GM12801 (cell line): ENCODE results near the gene KANSL1.

ENCODE experiments used
- TF ChIP-seq, protein P1 (sequence below): IDR thresholded peaks from one replicate; pipeline ENCODE4 v1.5.1; 2011; ENCODE audit warnings: control low read depth; ENCODE audit not compliant: insufficient read length; ENCODE audit errors: extremely low read depth

The KANSL1 gene

DNA sequence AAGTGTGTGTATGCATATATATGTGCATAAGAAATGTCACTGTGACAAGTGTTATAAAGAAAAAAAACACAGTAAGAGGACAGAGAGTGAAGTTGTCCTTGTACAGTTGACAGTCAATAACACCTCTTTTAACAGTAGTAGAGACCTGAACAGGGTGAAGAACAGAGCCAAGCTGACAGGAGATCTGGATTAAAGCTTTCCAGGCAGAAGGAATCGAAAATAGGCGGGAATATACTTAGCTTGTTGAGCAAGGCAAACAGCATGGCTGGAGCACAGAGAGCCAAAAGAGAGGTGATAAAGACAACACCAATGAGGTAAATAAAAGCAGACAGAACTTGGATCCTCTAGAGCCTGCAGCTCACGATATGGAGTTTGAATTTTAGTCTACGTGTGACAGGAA is 64.8 kb downstream of the KANSL1 start:
- TF ChIP-seq, protein P1, sequence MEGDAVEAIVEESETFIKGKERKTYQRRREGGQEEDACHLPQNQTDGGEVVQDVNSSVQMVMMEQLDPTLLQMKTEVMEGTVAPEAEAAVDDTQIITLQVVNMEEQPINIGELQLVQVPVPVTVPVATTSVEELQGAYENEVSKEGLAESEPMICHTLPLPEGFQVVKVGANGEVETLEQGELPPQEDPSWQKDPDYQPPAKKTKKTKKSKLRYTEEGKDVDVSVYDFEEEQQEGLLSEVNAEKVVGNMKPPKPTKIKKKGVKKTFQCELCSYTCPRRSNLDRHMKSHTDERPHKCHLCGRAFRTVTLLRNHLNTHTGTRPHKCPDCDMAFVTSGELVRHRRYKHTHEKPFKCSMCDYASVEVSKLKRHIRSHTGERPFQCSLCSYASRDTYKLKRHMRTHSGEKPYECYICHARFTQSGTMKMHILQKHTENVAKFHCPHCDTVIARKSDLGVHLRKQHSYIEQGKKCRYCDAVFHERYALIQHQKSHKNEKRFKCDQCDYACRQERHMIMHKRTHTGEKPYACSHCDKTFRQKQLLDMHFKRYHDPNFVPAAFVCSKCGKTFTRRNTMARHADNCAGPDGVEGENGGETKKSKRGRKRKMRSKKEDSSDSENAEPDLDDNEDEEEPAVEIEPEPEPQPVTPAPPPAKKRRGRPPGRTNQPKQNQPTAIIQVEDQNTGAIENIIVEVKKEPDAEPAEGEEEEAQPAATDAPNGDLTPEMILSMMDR = no peak

DNA sequence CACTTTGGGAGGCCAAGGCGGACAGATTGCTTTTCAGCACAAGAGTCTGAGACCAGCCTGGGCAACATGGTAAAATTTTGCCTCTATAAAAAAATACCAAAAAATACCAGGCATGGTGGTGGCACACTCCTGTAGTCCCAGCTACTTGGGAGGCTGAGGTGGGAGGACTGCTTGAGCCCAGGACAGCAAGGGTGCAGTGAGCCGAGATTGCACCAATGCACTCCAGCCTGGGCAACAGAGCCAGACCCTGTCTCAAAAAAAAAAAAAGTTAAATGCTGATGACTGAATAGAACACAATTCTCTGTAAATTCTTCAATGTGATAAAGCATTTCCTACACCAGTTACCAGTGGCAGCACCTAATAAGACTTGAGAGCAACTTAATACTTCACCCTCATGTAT is 65.7 kb downstream of the KANSL1 start:
- TF ChIP-seq, protein P1 = no peak

DNA sequence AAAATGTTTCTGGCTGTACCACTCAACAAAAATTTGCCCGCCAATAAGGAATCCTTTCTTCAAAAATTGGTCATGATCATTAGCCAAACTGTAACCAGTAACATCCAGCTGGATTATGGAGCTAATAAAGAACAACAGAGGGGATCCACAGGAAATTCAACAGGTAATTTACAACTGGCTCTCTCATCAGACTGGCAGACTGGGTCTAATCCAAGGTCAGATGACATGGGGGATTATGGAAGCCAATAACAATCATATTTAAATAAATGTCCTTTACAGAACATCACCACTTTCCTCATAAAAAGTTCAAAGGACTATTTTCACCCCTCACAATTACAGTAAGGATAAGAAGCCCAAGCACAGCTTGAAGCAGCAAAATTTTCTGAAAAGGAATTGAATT is 66.4 kb downstream of the KANSL1 start:
- TF ChIP-seq, protein P1 = no peak

DNA sequence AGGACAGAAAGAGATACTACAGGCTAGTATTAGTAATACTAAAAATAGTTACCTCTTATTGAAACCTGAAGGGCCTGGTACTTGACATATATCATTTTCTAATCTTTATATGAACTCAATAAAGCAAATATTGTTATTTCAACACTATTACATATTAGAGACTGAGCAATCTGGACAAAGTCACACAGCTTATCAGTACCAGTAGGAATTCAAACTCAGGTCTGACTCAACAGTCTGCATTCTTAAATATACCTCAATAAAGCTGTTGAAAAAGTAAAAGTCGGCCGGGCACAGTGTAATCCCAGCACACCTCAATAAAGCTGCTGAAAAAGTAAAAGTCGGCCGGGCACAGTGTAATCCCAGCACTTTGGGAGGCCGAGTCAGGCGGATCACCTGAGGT is 67.4 kb downstream of the KANSL1 start:
- TF ChIP-seq, protein P1 = no peak

DNA sequence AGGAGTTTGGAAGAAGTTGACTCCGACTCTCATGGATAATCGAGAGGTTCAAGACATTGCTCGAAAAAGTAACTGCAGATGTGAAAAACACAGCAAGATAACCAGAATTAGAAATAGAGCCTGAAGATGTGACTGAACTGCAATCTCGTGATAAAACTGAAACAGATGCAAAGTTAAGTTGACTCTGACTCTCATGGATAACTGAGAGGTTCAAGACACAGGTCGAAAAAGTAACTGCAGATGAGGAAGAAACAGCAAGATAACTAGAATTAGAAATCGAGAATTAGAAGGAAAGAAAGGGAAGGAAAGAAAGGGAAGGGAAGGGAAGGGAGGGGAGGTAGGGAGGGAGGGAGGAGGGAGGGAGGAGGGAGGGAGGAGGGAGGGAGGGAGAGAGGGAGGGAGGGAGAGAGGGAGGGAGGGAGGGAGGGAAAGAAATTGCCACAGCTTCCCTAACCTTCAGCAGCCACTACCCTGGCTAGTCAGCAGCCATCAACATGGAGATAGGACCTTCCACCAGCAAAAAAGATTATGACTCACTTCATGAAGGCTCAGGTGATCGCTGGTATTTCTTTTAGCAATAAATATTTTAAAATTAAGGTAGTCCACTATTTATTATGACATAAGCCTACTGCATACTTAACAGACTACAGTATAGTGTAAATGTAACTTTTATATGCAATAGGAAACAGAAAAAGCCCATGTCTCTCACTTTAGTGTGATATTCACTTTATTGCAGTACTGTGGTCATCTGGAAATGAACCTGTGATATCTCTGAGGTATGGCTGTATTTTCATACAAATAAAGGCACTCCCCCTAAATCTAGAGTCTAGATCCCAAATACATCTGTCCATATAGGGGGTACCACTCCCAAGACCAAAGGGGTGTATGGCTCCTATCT is 68.3 kb downstream of the KANSL1 start:
- TF ChIP-seq, protein P1 = no peak

DNA sequence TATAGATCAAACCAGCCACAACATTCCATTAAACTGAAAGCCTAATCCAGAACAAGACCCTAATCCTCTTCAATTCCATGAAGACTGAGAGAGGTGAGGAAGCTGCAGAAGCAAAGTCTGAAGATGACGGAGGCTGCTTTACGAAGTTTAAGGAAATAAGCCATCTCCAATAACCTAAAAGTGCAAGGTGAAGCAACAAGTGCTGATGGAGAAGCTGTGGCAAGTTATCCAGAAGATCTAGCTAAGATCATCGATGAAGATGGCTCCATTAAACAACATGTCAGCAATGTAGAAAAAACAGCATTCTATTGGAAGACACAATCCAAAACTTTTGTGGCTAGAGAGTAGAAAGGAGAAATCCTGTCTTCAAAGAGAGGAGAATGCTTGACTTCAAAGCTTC is 69.6 kb downstream of the KANSL1 start:
- TF ChIP-seq, protein P1 = no peak

DNA sequence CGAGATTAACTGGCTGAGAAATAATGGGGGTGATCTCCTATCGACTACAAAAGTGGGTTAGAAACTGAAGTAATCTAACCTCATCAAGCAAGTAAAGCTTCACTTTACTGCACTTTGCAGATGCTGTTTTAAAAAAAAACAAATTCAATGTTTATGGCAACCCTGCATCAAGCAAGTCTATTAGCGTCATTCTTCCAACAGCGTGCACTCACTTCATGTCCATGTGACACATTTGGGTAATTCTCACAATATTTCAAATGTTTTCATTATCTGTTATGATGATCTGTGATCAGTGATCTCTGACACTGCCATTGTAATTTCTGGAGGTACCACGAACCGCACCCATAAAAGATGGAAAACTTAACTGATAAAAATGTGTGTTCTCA is 70.8 kb downstream of the KANSL1 start:
- TF ChIP-seq, protein P1 = no peak
